MM.1S (cell line): ENCODE measurements around the gene KCNJ6.

ENCODE experiments used
- EZH2 ChIP-seq: fragments of 300-600 bp; sonication (generic); optimal IDR thresholded peaks from 2 replicates; pipeline ENCODE3; 2017; ENCODE audit warnings: low read depth, mild to moderate bottlenecking, antibody characterized with exemption, low read length, mixed read lengths
- TF ChIP-seq, protein P1 (sequence below): fragments of 300-600 bp; sonication (generic); IDR thresholded peaks from 2 replicates; pipeline ENCODE4 v1.5.1; 2016; ENCODE audit warnings: antibody characterized with exemption, low read length, mixed read lengths

DNA sequence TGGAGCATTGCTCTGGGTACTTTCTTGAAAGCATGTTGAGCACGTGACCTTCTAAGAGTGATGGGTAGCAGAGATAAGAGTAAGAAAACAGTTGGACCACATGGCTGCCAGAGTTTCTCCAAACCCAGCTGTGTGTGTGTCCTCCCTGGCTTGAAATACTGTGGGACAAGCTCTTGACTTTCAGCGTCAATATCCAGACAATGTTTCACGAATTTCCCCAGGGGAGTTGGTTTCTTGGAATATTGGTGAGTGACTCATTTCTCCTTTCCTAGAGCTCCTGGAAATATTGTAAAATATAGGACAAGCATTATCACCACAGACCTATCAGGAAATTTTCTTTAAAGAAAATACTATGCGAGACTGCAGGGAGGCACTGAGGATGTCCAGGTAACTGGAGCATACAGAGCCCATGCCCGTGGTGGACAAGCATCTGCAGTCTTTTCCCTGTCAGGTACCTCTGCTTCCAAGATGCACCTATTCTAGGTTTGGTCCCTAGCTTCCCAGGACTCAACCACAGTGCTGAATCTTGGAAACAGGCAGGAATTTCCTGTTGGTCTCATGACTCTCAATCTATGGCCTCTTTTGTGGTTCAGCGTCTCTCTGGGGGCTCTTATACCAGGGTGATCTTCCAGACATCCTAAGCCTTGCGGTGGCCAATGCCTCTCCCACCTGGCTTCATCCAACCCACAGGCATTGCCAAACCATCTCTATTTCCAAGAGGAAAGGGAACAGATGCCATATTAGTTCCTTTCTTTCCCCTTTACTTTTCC is 67.4 kb downstream of the KCNJ6 start:
- TF ChIP-seq, protein P1, sequence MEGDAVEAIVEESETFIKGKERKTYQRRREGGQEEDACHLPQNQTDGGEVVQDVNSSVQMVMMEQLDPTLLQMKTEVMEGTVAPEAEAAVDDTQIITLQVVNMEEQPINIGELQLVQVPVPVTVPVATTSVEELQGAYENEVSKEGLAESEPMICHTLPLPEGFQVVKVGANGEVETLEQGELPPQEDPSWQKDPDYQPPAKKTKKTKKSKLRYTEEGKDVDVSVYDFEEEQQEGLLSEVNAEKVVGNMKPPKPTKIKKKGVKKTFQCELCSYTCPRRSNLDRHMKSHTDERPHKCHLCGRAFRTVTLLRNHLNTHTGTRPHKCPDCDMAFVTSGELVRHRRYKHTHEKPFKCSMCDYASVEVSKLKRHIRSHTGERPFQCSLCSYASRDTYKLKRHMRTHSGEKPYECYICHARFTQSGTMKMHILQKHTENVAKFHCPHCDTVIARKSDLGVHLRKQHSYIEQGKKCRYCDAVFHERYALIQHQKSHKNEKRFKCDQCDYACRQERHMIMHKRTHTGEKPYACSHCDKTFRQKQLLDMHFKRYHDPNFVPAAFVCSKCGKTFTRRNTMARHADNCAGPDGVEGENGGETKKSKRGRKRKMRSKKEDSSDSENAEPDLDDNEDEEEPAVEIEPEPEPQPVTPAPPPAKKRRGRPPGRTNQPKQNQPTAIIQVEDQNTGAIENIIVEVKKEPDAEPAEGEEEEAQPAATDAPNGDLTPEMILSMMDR = no peak
- TF ChIP-seq EZH2 = no peak
